ENCODE results near the gene MAZ. TPM values are rescaled to one million over a fixed set of nuclear protein-coding genes. Genes with fewer than 3 reads are reported as not detected.

The MAZ gene
- total and polyA plus RNA-seq, 4 donors, result 94.9 to 170 (median 136) TPM

DNA sequence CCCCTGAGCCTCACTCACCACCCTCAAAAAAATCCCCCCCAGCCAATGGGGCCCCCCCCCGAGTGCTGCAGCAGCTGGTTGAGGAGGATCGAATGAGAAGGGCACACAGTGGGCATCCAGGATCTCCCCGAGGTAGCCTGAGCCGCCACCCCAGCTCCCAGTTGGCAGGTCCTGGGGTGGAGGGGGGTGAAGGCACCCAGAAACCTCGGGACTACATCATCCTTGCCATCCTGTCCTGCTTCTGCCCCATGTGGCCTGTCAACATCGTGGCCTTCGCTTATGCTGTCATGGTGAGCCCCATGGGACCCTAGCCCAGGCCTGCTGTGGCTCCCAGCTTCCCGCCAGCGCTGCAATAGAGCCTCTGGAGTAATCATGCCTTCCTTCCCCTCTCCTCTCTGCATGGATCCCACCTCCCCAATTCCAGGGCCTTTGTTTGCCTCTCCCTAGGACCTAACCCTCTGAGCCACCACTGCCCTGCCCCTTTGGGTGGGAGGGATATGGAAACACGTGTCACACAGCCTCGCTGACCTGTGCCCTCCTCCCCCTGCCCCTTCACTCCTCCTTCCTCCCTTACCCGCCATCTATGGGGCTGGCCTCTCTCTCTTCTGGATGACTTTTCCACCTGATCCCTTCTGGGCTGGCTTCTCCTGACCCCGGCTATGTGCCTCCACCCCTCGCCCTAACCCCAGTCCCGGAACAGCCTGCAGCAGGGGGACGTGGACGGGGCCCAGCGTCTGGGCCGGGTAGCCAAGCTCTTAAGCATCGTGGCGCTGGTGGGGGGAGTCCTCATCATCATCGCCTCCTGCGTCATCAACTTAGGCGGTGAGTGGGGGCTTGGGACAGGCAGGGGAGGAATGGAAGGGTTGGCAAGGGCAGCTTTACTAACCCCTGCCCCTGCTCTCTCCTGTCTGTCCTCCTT, 7.6 kb downstream of the MAZ start:
- Histone ChIP-seq H3K4me1 (ENCODE audit: control insufficient read depth in 5 of 5, insufficient read depth in 5 of 5, low read length in 5 of 5) (peaks cover 3 to 67% (median 25%) of the 10 kb centered on the region in 5 donors), H3K4me3 (no peak overlapping the region), H3K9me3 (ENCODE audit: control insufficient read depth in 4 of 4, insufficient read depth in 3 of 4, low read length in 3 of 4) (no peaks in the 10 kb centered on the region), H3K9ac (ENCODE audit: insufficient read depth in 1 of 2, low read length in 2 of 2) (no peak overlapping the region), H3K27ac (ENCODE audit: low read depth in 1 of 2, low read length in 1 of 2) (no peak overlapping the region), H3K36me3 (ENCODE audit: control insufficient read depth in 4 of 4, insufficient read depth in 4 of 4, low read length in 4 of 4) (peaks cover 0 to 20% (median 13%) of the 10 kb centered on the region in 4 donors), H3K27me3 (ENCODE audit: control insufficient read depth in 3 of 3, insufficient read depth in 3 of 3, low read length in 2 of 3) (no peaks in the 10 kb centered on the region)
- 78 to 82% methylated on average over 24 of the region's 24 CpGs for WGBS, 2 donors
- no peak for DNase-seq
- no peak for ATAC-seq (ENCODE audit: insufficient read depth, low FRiP score)
- TF ChIP-seq, protein P1, sequence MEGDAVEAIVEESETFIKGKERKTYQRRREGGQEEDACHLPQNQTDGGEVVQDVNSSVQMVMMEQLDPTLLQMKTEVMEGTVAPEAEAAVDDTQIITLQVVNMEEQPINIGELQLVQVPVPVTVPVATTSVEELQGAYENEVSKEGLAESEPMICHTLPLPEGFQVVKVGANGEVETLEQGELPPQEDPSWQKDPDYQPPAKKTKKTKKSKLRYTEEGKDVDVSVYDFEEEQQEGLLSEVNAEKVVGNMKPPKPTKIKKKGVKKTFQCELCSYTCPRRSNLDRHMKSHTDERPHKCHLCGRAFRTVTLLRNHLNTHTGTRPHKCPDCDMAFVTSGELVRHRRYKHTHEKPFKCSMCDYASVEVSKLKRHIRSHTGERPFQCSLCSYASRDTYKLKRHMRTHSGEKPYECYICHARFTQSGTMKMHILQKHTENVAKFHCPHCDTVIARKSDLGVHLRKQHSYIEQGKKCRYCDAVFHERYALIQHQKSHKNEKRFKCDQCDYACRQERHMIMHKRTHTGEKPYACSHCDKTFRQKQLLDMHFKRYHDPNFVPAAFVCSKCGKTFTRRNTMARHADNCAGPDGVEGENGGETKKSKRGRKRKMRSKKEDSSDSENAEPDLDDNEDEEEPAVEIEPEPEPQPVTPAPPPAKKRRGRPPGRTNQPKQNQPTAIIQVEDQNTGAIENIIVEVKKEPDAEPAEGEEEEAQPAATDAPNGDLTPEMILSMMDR (IDR thresholded peaks at IDR 0.05; ENCODE audit: control extremely low read depth, extremely low read depth), result no peak

DNA sequence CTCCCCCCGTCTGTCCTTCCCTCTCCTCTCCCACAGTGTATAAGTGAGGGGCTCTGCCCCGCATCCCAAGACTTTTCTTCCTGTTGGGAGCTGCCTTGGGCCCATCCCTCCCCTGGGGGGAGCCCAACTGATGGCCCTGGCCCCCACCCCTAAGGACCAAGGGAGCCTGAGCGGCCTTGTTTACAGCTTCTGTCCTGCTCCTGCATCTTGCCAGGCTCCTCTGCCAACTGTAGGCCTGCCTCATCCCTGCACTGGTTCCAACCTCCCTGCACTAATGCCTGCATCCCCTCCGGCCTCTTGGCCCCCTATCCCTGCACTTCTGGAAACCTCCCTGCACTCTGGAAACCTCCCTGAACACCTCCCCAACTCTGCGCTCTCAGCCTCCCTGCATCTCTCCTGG, 8.3 kb downstream of the MAZ start:
- ATAC-seq (ENCODE audit: insufficient read depth, low FRiP score) (no peak), DNase-seq (no peak)
- TF ChIP-seq, protein P1 (IDR thresholded peaks at IDR 0.05; ENCODE audit: control extremely low read depth, extremely low read depth), result no peak
- H3K9ac ChIP-seq (ENCODE audit: insufficient read depth in 1 of 2, low read length in 2 of 2), result no peak overlapping the region
- peaks cover 0 to 19% (median 13%) of the 10 kb centered on the region in 4 donors for H3K36me3 ChIP-seq (ENCODE audit: control insufficient read depth in 4 of 4, insufficient read depth in 4 of 4, low read length in 4 of 4)
- H3K4me1 ChIP-seq (ENCODE audit: control insufficient read depth in 5 of 5, insufficient read depth in 5 of 5, low read length in 5 of 5), result peaks cover 3 to 63% (median 22%) of the 10 kb centered on the region in 5 donors
- no peaks in the 10 kb centered on the region for H3K27me3 ChIP-seq (ENCODE audit: control insufficient read depth in 3 of 3, insufficient read depth in 3 of 3, low read length in 2 of 3)
- H3K4me3 ChIP-seq, result no peak overlapping the region
- H3K9me3 ChIP-seq (ENCODE audit: control insufficient read depth in 4 of 4, insufficient read depth in 3 of 4, low read length in 3 of 4), result no peaks in the 10 kb centered on the region
- 76 to 89% methylated on average over 4 to 5 of the region's 5 CpGs for WGBS, 2 donors
- no peak overlapping the region for H3K27ac ChIP-seq (ENCODE audit: low read depth in 1 of 2, low read length in 1 of 2)

DNA sequence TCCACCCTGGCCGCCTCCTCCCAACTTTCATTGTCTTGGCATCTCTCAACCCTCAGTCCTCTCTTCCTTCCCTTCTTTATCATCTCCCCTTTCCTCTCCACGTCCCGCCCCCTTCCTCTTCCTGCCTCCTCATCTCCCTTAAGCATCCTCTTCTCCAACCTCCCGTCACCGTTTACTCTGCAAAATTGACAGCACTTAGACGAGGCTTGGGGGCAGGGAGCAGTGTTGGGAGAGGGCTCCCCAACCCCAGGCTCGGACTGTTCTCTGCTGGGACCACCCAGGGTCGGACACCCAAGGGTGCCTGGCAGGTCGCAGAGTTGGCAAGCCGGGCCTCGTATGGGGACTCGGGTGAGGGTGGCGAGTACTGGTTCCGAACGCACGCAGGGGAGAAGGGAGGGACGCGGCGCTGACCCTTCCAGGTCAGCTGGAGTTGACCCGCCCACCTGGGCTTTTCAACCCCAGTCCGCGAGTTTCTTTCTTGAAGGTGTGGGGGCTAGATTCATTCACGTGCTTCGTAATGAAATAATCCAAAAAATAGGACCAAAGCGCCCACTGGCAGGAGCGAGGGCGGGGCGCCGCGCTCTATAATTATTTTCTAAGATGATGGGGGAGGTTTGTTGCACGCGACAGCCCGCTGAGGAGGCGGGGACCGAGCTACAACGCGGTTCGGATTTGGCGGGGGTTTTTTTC, 8.8 kb downstream of the MAZ start:
- ATAC-seq (ENCODE audit: insufficient read depth, low FRiP score) (no peak), DNase-seq (no peak)
- Histone ChIP-seq H3K27me3 (ENCODE audit: control insufficient read depth in 3 of 3, insufficient read depth in 3 of 3, low read length in 2 of 3) (no peaks in the 10 kb centered on the region), H3K9ac (ENCODE audit: insufficient read depth in 1 of 2, low read length in 2 of 2) (peak overlapping the region in 1 of 2 donors; percentile 42), H3K4me3 (no peak overlapping the region), H3K27ac (ENCODE audit: low read depth in 1 of 2, low read length in 1 of 2) (peak overlapping the region; percentile 24 to 37), H3K9me3 (ENCODE audit: control insufficient read depth in 4 of 4, insufficient read depth in 3 of 4, low read length in 3 of 4) (no peaks in the 10 kb centered on the region), H3K36me3 (ENCODE audit: control insufficient read depth in 4 of 4, insufficient read depth in 4 of 4, low read length in 4 of 4) (peaks cover 0 to 20% (median 11%) of the 10 kb centered on the region in 4 donors), H3K4me1 (ENCODE audit: control insufficient read depth in 5 of 5, insufficient read depth in 5 of 5, low read length in 5 of 5) (peaks cover 3 to 63% (median 21%) of the 10 kb centered on the region in 5 donors)
- TF ChIP-seq, protein P1 (IDR thresholded peaks at IDR 0.05; ENCODE audit: control extremely low read depth, extremely low read depth), result no peak
- WGBS, 2 donors, result 4 to 5% methylated on average over 39 of the region's 39 CpGs

All from lung (tissue), 12 donors.